ENCODE results near the gene UNC45B.
"Not testable (repeated sequence)": the region's sequence is repeated elsewhere in the genome, so short reads cannot be mapped to it uniquely, and the experiment has no call there.

UNC45B gene

GRCh38 chr17:35169835-35170363, 22.3 kb downstream of the UNC45B start:
- no peak for TF ChIP-seq EZH2phosphoT487 (conservative IDR thresholded peaks at IDR 0.05; ENCODE audit: low read length)
- no peak for TF ChIP-seq CTCF (IDR thresholded peaks at IDR 0.05; ENCODE audit: insufficient read depth, low read length, poor library complexity, severe bottlenecking)
- no peak overlapping the region for H3K27ac ChIP-seq (ENCODE audit: low read depth, low read length)
- H3K27me3 ChIP-seq (ENCODE audit: low read length) = no peaks in the 10 kb centered on the region
- H3K4me3 ChIP-seq (ENCODE audit: insufficient read depth, low read length, poor library complexity, severe bottlenecking) = no peak overlapping the region
- H3K9ac ChIP-seq (ENCODE audit: low read length) = no peak overlapping the region
- no peak overlapping the region for H3K4me2 ChIP-seq (ENCODE audit: low read depth, low read length, poor library complexity, severe bottlenecking)
- no peaks in the 10 kb centered on the region for H3K9me3 ChIP-seq (ENCODE audit: insufficient read depth, low read length)
- no peaks in the 10 kb centered on the region for H3F3A ChIP-seq (ENCODE audit: insufficient read depth)
- no peaks in the 10 kb centered on the region for H3K9me2 ChIP-seq (replicated peaks; ENCODE audit: insufficient read depth, low read length)
- no peaks in the 10 kb centered on the region for H3K79me2 ChIP-seq (ENCODE audit: insufficient read depth, low read length)
- H4K20me1 ChIP-seq (ENCODE audit: low read depth, low read length) = no peaks in the 10 kb centered on the region
- H2AFZ ChIP-seq (ENCODE audit: low read depth, low read length, severe bottlenecking) = no peak overlapping the region
- no peaks in the 10 kb centered on the region for H3K36me3 ChIP-seq (ENCODE audit: low read length)

GRCh38 chr17:35170968-35171771, 23.6 kb downstream of the UNC45B start:
- no peak overlapping the region for H3K9ac ChIP-seq (ENCODE audit: low read length)
- H3K4me2 ChIP-seq (ENCODE audit: low read depth, low read length, poor library complexity, severe bottlenecking) = no peak overlapping the region
- H3K4me3 ChIP-seq (ENCODE audit: insufficient read depth, low read length, poor library complexity, severe bottlenecking) = no peak overlapping the region
- no peaks in the 10 kb centered on the region for H3K27me3 ChIP-seq (ENCODE audit: low read length)
- H4K20me1 ChIP-seq (ENCODE audit: low read depth, low read length) = no peaks in the 10 kb centered on the region
- no peaks in the 10 kb centered on the region for H3K9me3 ChIP-seq (ENCODE audit: insufficient read depth, low read length)
- no peaks in the 10 kb centered on the region for H3K79me2 ChIP-seq (ENCODE audit: insufficient read depth, low read length)
- H3K27ac ChIP-seq (ENCODE audit: low read depth, low read length) = no peak overlapping the region
- H2AFZ ChIP-seq (ENCODE audit: low read depth, low read length, severe bottlenecking) = no peak overlapping the region
- TF ChIP-seq CTCF (IDR thresholded peaks at IDR 0.05; ENCODE audit: insufficient read depth, low read length, poor library complexity, severe bottlenecking) (no peak), EZH2phosphoT487 (conservative IDR thresholded peaks at IDR 0.05; ENCODE audit: low read length) (no peak)
- H3K9me2 ChIP-seq (replicated peaks; ENCODE audit: insufficient read depth, low read length) = no peaks in the 10 kb centered on the region
- H3K36me3 ChIP-seq (ENCODE audit: low read length) = no peaks in the 10 kb centered on the region
- no peaks in the 10 kb centered on the region for H3F3A ChIP-seq (ENCODE audit: insufficient read depth)

GRCh38 chr17:35171834-35172233, 24.2 kb downstream of the UNC45B start:
- H3K79me2 ChIP-seq (ENCODE audit: insufficient read depth, low read length) = no peaks in the 10 kb centered on the region
- TF ChIP-seq CTCF (IDR thresholded peaks at IDR 0.05; ENCODE audit: insufficient read depth, low read length, poor library complexity, severe bottlenecking) (no peak), EZH2phosphoT487 (conservative IDR thresholded peaks at IDR 0.05; ENCODE audit: low read length) (no peak)
- no peak overlapping the region for H2AFZ ChIP-seq (ENCODE audit: low read depth, low read length, severe bottlenecking)
- no peak overlapping the region for H3K27ac ChIP-seq (ENCODE audit: low read depth, low read length)
- H3K4me3 ChIP-seq (ENCODE audit: insufficient read depth, low read length, poor library complexity, severe bottlenecking) = no peak overlapping the region
- H3K27me3 ChIP-seq (ENCODE audit: low read length) = no peaks in the 10 kb centered on the region
- H3F3A ChIP-seq (ENCODE audit: insufficient read depth) = no peaks in the 10 kb centered on the region
- H4K20me1 ChIP-seq (ENCODE audit: low read depth, low read length) = no peaks in the 10 kb centered on the region
- H3K9me2 ChIP-seq (replicated peaks; ENCODE audit: insufficient read depth, low read length) = no peaks in the 10 kb centered on the region
- no peak overlapping the region for H3K4me2 ChIP-seq (ENCODE audit: low read depth, low read length, poor library complexity, severe bottlenecking)
- no peaks in the 10 kb centered on the region for H3K36me3 ChIP-seq (ENCODE audit: low read length)
- H3K9me3 ChIP-seq (ENCODE audit: insufficient read depth, low read length) = no peaks in the 10 kb centered on the region
- H3K9ac ChIP-seq (ENCODE audit: low read length) = no peak overlapping the region

GRCh38 chr17:35172321-35172720, 24.7 kb downstream of the UNC45B start:
- not testable (repeated sequence) for H3K36me3 ChIP-seq (ENCODE audit: low read length); H3K9ac ChIP-seq (ENCODE audit: low read length); H3K9me3 ChIP-seq (ENCODE audit: insufficient read depth, low read length); H3K4me2 ChIP-seq (ENCODE audit: low read depth, low read length, poor library complexity, severe bottlenecking); H3K4me3 ChIP-seq (ENCODE audit: insufficient read depth, low read length, poor library complexity, severe bottlenecking); H3K27ac ChIP-seq (ENCODE audit: low read depth, low read length); H3K9me2 ChIP-seq (replicated peaks; ENCODE audit: insufficient read depth, low read length); H3K79me2 ChIP-seq (ENCODE audit: insufficient read depth, low read length); H4K20me1 ChIP-seq (ENCODE audit: low read depth, low read length); H3F3A ChIP-seq (ENCODE audit: insufficient read depth); H3K27me3 ChIP-seq (ENCODE audit: low read length); H2AFZ ChIP-seq (ENCODE audit: low read depth, low read length, severe bottlenecking)
